WERI-Rb-1 (cell line): Measurements from ENCODE around the gene SYTL5.

Source experiments
- DNase-seq: peaks from one replicate; pipeline ENCODE4 v3.0.0-alpha.2; 2020
- H3K27ac ChIP-seq: fragments of 250-450 bp; sonication (Bioruptor Pico); 2 replicates; pipeline ENCODE4 v1.5.1; 2020; ENCODE audit warnings: mild to moderate bottlenecking, moderate library complexity
- H3K27me3 ChIP-seq: fragments of 250-450 bp; sonication (Bioruptor Pico); 2 replicates; pipeline ENCODE4 v1.5.1; 2021; ENCODE audit warnings: mild to moderate bottlenecking, low read depth, moderate library complexity; ENCODE audit not compliant: insufficient read depth, severe bottlenecking
- H3K36me3 ChIP-seq: fragments of 250-450 bp; sonication (Bioruptor Pico); 2 replicates; pipeline ENCODE4 v1.5.1; 2020; ENCODE audit warnings: mild to moderate bottlenecking, moderate library complexity
- H3K4me3 ChIP-seq: 2 replicates; pipeline ENCODE4 v1.5.1; 2011; ENCODE audit warnings: low read depth, mild to moderate bottlenecking, control low read depth, low read length
- H3K9me3 ChIP-seq: fragments of 250-450 bp; sonication (Bioruptor Pico); 2 replicates; pipeline ENCODE4 v1.5.1; 2021; ENCODE audit warnings: mild to moderate bottlenecking, moderate library complexity; ENCODE audit not compliant: severe bottlenecking
- CTCF ChIP-seq: IDR thresholded peaks from 2 replicates; pipeline ENCODE4 v1.5.1; 2011; ENCODE audit warnings: low read depth, mild to moderate bottlenecking, control low read depth, inconsistent platforms, low read length

Gene SYTL5

GRCh38 chrX:38006291-38006690, at the start of gene SYTL5:
Gene SYTL5 (plus strand): TSS chrX:38006553. CDS start chrX:38033890, 27,337 bp downstream.
- no peaks in the 10 kb centered on the region for H3K27me3 ChIP-seq
- no peak for DNase-seq

GRCh38 chrX:37958525-37959211, 47.7 kb upstream of the SYTL5 start:
- H3K27me3 ChIP-seq = no peaks in the 10 kb centered on the region
- no peaks in the 10 kb centered on the region for H3K9me3 ChIP-seq
- H3K4me3 ChIP-seq = no peak overlapping the region
- H3K36me3 ChIP-seq = no peaks in the 10 kb centered on the region
- TF ChIP-seq CTCF = no peak
- H3K27ac ChIP-seq = no peak overlapping the region
- no peak for DNase-seq

More at GRCh38 chrX:38006291-38006690, at the start of gene SYTL5:
- Histone ChIP-seq H3K4me3 (no peak within 1 kb of the TSS), H3K27ac (no peak within 1 kb of the TSS), H3K9me3 (no peaks in the 10 kb centered on the region), H3K36me3 (no peaks in the 10 kb centered on the region)
- TF ChIP-seq CTCF = no peak

GRCh38 chrX:37959212-37960021, 46.9 kb upstream of the SYTL5 start:
- Histone ChIP-seq H3K4me3 (no peak overlapping the region), H3K9me3 (no peaks in the 10 kb centered on the region), H3K27ac (no peak overlapping the region), H3K27me3 (no peaks in the 10 kb centered on the region), H3K36me3 (no peaks in the 10 kb centered on the region)
- TF ChIP-seq CTCF = no peak
- DNase-seq = no peak

GRCh38 chrX:37961118-37961517, 45.2 kb upstream of the SYTL5 start:
- no peaks in the 10 kb centered on the region for H3K9me3 ChIP-seq
- DNase-seq = no peak
- TF ChIP-seq CTCF = no peak

GRCh38 chrX:37967714-37968113, 38.6 kb upstream of the SYTL5 start:
- no peak for TF ChIP-seq CTCF
- Histone ChIP-seq H3K4me3 (no peak overlapping the region), H3K27ac (no peak overlapping the region), H3K9me3 (no peaks in the 10 kb centered on the region), H3K36me3 (no peaks in the 10 kb centered on the region), H3K27me3 (peaks cover 3% of the 10 kb centered on the region)
- DNase-seq = no peak

More at GRCh38 chrX:37961118-37961517, 45.2 kb upstream of the SYTL5 start:
- H3K27ac ChIP-seq = no peak overlapping the region
- no peak overlapping the region for H3K4me3 ChIP-seq
- no peaks in the 10 kb centered on the region for H3K27me3 ChIP-seq
- no peaks in the 10 kb centered on the region for H3K36me3 ChIP-seq
